ENCODE measurements around the gene EYS.

Gene EYS

GRCh38 chr6:64983089-64983488 is 723.9 kb downstream of the EYS start:
- no peaks in the 10 kb centered on the region for H3K79me2 ChIP-seq (ENCODE audit: control insufficient read depth, low read length)
- no peaks in the 10 kb centered on the region for H4K20me1 ChIP-seq (ENCODE audit: control insufficient read depth, insufficient read depth, low read depth, low read length)
- H3K27me3 ChIP-seq (ENCODE audit: control insufficient read depth, low read length): no peaks in the 10 kb centered on the region
- TF ChIP-seq EZH2phosphoT487 (IDR thresholded peaks at IDR 0.05; ENCODE audit: borderline replicate concordance, low read length) (no peak), CTCF (IDR thresholded peaks at IDR 0.05; ENCODE audit: low read depth, low read length, poor library complexity, severe bottlenecking) (no peak)
- no peaks in the 10 kb centered on the region for H3K9me2 ChIP-seq (replicated peaks; ENCODE audit: control insufficient read depth, low read length)
- H3K36me3 ChIP-seq (ENCODE audit: control insufficient read depth, low read length): no peaks in the 10 kb centered on the region
- no peaks in the 10 kb centered on the region for H3K4me1 ChIP-seq (ENCODE audit: control insufficient read depth, low read length)
- H3K4me3 ChIP-seq (ENCODE audit: low read length): no peak overlapping the region
- no peak overlapping the region for H3K27ac ChIP-seq (ENCODE audit: low read depth, low read length)
- H3K4me2 ChIP-seq (ENCODE audit: low read length): no peak overlapping the region
- H3F3A ChIP-seq (ENCODE audit: control insufficient read depth, insufficient read depth): no peaks in the 10 kb centered on the region
- H3K9me3 ChIP-seq (ENCODE audit: control insufficient read depth, insufficient read depth, low read length): no peaks in the 10 kb centered on the region

GRCh38 chr6:64973142-64973541 is 733.9 kb downstream of the EYS start:
- Histone ChIP-seq H3K4me1 (ENCODE audit: control insufficient read depth, low read length) (no peaks in the 10 kb centered on the region), H3K36me3 (ENCODE audit: control insufficient read depth, low read length) (no peaks in the 10 kb centered on the region), H3K9me2 (replicated peaks; ENCODE audit: control insufficient read depth, low read length) (no peaks in the 10 kb centered on the region), H3K79me2 (ENCODE audit: control insufficient read depth, low read length) (no peaks in the 10 kb centered on the region), H3K27ac (ENCODE audit: low read depth, low read length) (no peak overlapping the region), H3K4me3 (ENCODE audit: low read length) (no peak overlapping the region), H3K9me3 (ENCODE audit: control insufficient read depth, insufficient read depth, low read length) (no peaks in the 10 kb centered on the region; the same call in 1 of the 2 replicates), H3F3A (ENCODE audit: control insufficient read depth, insufficient read depth) (no peaks in the 10 kb centered on the region), H3K27me3 (ENCODE audit: control insufficient read depth, low read length) (no peaks in the 10 kb centered on the region), H4K20me1 (ENCODE audit: control insufficient read depth, insufficient read depth, low read depth, low read length) (no peaks in the 10 kb centered on the region), H3K4me2 (ENCODE audit: low read length) (no peak overlapping the region)
- TF ChIP-seq CTCF (IDR thresholded peaks at IDR 0.05; ENCODE audit: low read depth, low read length, poor library complexity, severe bottlenecking) (no peak), EZH2phosphoT487 (IDR thresholded peaks at IDR 0.05; ENCODE audit: borderline replicate concordance, low read length) (no peak)

GRCh38 chr6:64969139-64969538 is 737.9 kb downstream of the EYS start:
- H3K79me2 ChIP-seq (ENCODE audit: control insufficient read depth, low read length): no peaks in the 10 kb centered on the region
- H3K36me3 ChIP-seq (ENCODE audit: control insufficient read depth, low read length): no peaks in the 10 kb centered on the region
- no peaks in the 10 kb centered on the region for H3F3A ChIP-seq (ENCODE audit: control insufficient read depth, insufficient read depth)
- H3K4me2 ChIP-seq (ENCODE audit: low read length): no peak overlapping the region
- H4K20me1 ChIP-seq (ENCODE audit: control insufficient read depth, insufficient read depth, low read depth, low read length): no peaks in the 10 kb centered on the region
- no peaks in the 10 kb centered on the region for H3K4me1 ChIP-seq (ENCODE audit: control insufficient read depth, low read length)
- H3K9me3 ChIP-seq (ENCODE audit: control insufficient read depth, insufficient read depth, low read length): no peaks in the 10 kb centered on the region; the same call in 1 of the 2 replicates
- no peak overlapping the region for H3K4me3 ChIP-seq (ENCODE audit: low read length)
- H3K27me3 ChIP-seq (ENCODE audit: control insufficient read depth, low read length): no peaks in the 10 kb centered on the region
- no peak for TF ChIP-seq EZH2phosphoT487 (IDR thresholded peaks at IDR 0.05; ENCODE audit: borderline replicate concordance, low read length)
- no peak for TF ChIP-seq CTCF (IDR thresholded peaks at IDR 0.05; ENCODE audit: low read depth, low read length, poor library complexity, severe bottlenecking)
- H3K9me2 ChIP-seq (replicated peaks; ENCODE audit: control insufficient read depth, low read length): no peaks in the 10 kb centered on the region
- H3K27ac ChIP-seq (ENCODE audit: low read depth, low read length): no peak overlapping the region

- Histone ChIP-seq H3K9me2 (replicated peaks; ENCODE audit: control insufficient read depth, low read length) (no peaks in the 10 kb centered on the region), H3F3A (ENCODE audit: control insufficient read depth, insufficient read depth) (no peaks in the 10 kb centered on the region), H3K4me3 (ENCODE audit: low read length) (no peak overlapping the region), H3K27ac (ENCODE audit: low read depth, low read length) (no peak overlapping the region), H4K20me1 (ENCODE audit: control insufficient read depth, insufficient read depth, low read depth, low read length) (no peaks in the 10 kb centered on the region), H3K9me3 (ENCODE audit: control insufficient read depth, insufficient read depth, low read length) (no peaks in the 10 kb centered on the region), H3K27me3 (ENCODE audit: control insufficient read depth, low read length) (no peaks in the 10 kb centered on the region), H3K4me2 (ENCODE audit: low read length) (no peak overlapping the region), H3K36me3 (ENCODE audit: control insufficient read depth, low read length) (no peaks in the 10 kb centered on the region), H3K79me2 (ENCODE audit: control insufficient read depth, low read length) (no peaks in the 10 kb centered on the region), H3K4me1 (ENCODE audit: control insufficient read depth, low read length) (no peaks in the 10 kb centered on the region)
- TF ChIP-seq CTCF (IDR thresholded peaks at IDR 0.05; ENCODE audit: low read depth, low read length, poor library complexity, severe bottlenecking) (no peak), EZH2phosphoT487 (IDR thresholded peaks at IDR 0.05; ENCODE audit: borderline replicate concordance, low read length) (no peak)
Measured at GRCh38 chr6:64955435-64955848, 751.6 kb downstream of the EYS start.
